Ovary (tissue), 9 donors: Measurements from ENCODE around the gene DEGS2. TPM values are rescaled to one million over a fixed set of nuclear protein-coding genes. Genes with fewer than 3 reads are reported as not detected.
"Not testable (repeated sequence)": the region's sequence is repeated elsewhere in the genome, so short reads cannot be mapped to it uniquely, and the experiment has no call there.

ENCODE experiments used
- DNase-seq, 5 donors: peaks; one replicate each; pipeline ENCODE4 v3.0.0-alpha.2; 2019 to 2020
- H3K27ac ChIP-seq, 2 donors: fragments of 200-600 bp; one replicate each; pipeline versions ENCODE4 v1.5.1 to v1.8.0; 2019 to 2022
- H3K27me3 ChIP-seq: fragments of 200-600 bp; one replicate; pipeline ENCODE4 v1.8.0; 2022
- H3K36me3 ChIP-seq: fragments of 200-600 bp; sonication (generic); one replicate; pipeline ENCODE4 v1.5.1; 2019
- H3K4me1 ChIP-seq: one replicate; pipeline ENCODE4 v1.8.1; 2013; ENCODE audit warnings: mild to moderate bottlenecking, moderate library complexity; ENCODE audit not compliant: insufficient read depth
- H3K4me3 ChIP-seq: fragments of 200-600 bp; sonication (generic); one replicate; pipeline ENCODE4 v1.5.1; 2017
- H3K9me3 ChIP-seq, 2 donors: fragments of 200-600 bp in 1 of 2; sonication (generic) in 1 of 2; one replicate each; pipeline versions ENCODE4 v1.5.1 to v1.8.1; 2013 to 2019; ENCODE audit warnings: mild to moderate bottlenecking in 1 of 2, moderate library complexity in 1 of 2
- CTCF ChIP-seq, 3 donors: fragments of 450-650 bp in 2 of 3; fragments of 200-600 bp in 1 of 3; IDR thresholded peaks; one replicate each; pipeline versions ENCODE4 v1.5.1 to v1.8.0; 2016 to 2022; ENCODE audit warnings: antibody characterized with exemption in 3 of 3, mild to moderate bottlenecking in 1 of 3
- EP300 ChIP-seq: sonication (generic); formaldehyde crosslinking; IDR thresholded peaks from one replicate; pipeline ENCODE4 v1.6.1; 2017; ENCODE audit warnings: antibody characterized with exemption
- POLR2A ChIP-seq: fragments of 450-650 bp; IDR thresholded peaks from one replicate; pipeline ENCODE4 v1.6.1; 2017; ENCODE audit warnings: antibody characterized with exemption, mild to moderate bottlenecking, moderate library complexity
- WGBS, 3 donors: extraction: QIAGEN DNeasy Blood & Tissue Kit in 1 of 3; methylation state at CpG; one replicate each; pipeline versions ENCODE4 v1.1.5 to v1.1.7; 2013 to 2017; 5-methylcytosine and 5-hydroxymethylcytosine counted together
- intact Hi-C, 4 donors: fragments of 100-400 bp; cut with DNase I; formaldehyde crosslinking; loops; one replicate each; pipeline versions ENCODE4 v1.11.0 to v1.15.1; 2022 to 2023
- polyA plus RNA-seq, 2 donors: library from polyadenylated mRNA; stranded (reverse); fragments of 200-250 nt in 1 of 2; fragments of 350-450 nt in 1 of 2; fragmentation: Illumina TruSeq in 1 of 2; extraction: RNeasy Lipid Tissue Mini Kit (QIAGEN cat#74804) in 1 of 2; gene quantifications; one replicate each; pipeline ENCODE4 v1.2.3, GENCODE V29; 2013 to 2014
- total RNA-seq, 7 donors: library from RNA; depleted of rRNA in 2 of 7; stranded (reverse); fragments of >200 nt in 2 of 7; fragmentation: NEBNext Ultra II Directional in 3 of 7; extraction: Animal tissue kit (Norgen Biotek cat#: 25700) in 3 of 7; gene quantifications; one replicate each; pipeline versions ENCODE4 v1.1.0 to v1.2.4, GENCODE V29; 2016 to 2023
- donor health status: DM: no; HTN: no; CAD: no; lungs with moderate emphysema.
- donor health status: DM: no; HTN: no; CAD: no.
- donor health status: Bipolar disorder and iron deficiency.
- donor health status: DM: yes; HTN: yes; CAD: no.
- donor health status: DM: no; HTN: no; CAD: no.
- donor health status: DM: yes; HTN: yes; CAD: no.

Gene DEGS2
- total and polyA plus RNA-seq, 9 donors: 0.45 to 7.9 (median 2.3) TPM; not detected in 1

GRCh38 chr14:100160534-100160916 lies 1.1 kb upstream of the DEGS2 start:
- no peak overlapping the region for H3K27ac ChIP-seq
- DNase-seq: no peak
- intact Hi-C loops: no loop called here
- H3K36me3 ChIP-seq: no peaks in the 10 kb centered on the region
- peaks cover 10% of the 10 kb centered on the region for H3K27me3 ChIP-seq
- H3K4me3 ChIP-seq: no peak overlapping the region
- H3K9me3 ChIP-seq: no peaks in the 10 kb centered on the region
- 83 to 91% (median 89%) methylated on average over 7 of the region's 7 CpGs for WGBS, 3 donors
- no peak for TF ChIP-seq EP300
- TF ChIP-seq CTCF (IDR thresholded peaks at IDR 0.05): no peak
- TF ChIP-seq POLR2A: no peak
- H3K4me1 ChIP-seq: peaks cover 4% of the 10 kb centered on the region

- no peak for TF ChIP-seq POLR2A
- no peak for TF ChIP-seq CTCF (IDR thresholded peaks at IDR 0.05)
- no peak for TF ChIP-seq EP300
- 8 to 12% (median 9%) methylated on average over 21 to 39 of the region's 39 CpGs for WGBS, 3 donors
- H3K27me3 ChIP-seq: peaks cover 10% of the 10 kb centered on the region
- intact Hi-C loops: loop anchor here in 1 of 4 donors (10.0 kb wide), 1 partner anchor 1505 kb away; no protein-coding TSS in a partner anchor
- no peaks in the 10 kb centered on the region for H3K9me3 ChIP-seq
- peaks cover 4% of the 10 kb centered on the region for H3K4me1 ChIP-seq
- H3K27ac ChIP-seq: no peak overlapping the region
- no peak for DNase-seq
- H3K4me3 ChIP-seq: peak overlapping the region; percentile 13
- no peaks in the 10 kb centered on the region for H3K36me3 ChIP-seq
These were observed 554 bp upstream of the DEGS2 start for GRCh38 chr14:100159865-100160533.

GRCh38 chr14:100158566-100159093 lies 815 bp downstream of the DEGS2 start:
- Histone ChIP-seq H3K36me3 (no peaks in the 10 kb centered on the region), H3K4me1 (peaks cover 4% of the 10 kb centered on the region), H3K27ac (no peak overlapping the region), H3K27me3 (peaks cover 10% of the 10 kb centered on the region), H3K4me3 (no peak overlapping the region), H3K9me3 (no peaks in the 10 kb centered on the region)
- intact Hi-C loops: loop anchor here in 1 of 4 donors (10.0 kb wide), 1 partner anchor 1504 kb away; no protein-coding TSS in a partner anchor
- no peak for DNase-seq
- no peak for TF ChIP-seq CTCF (IDR thresholded peaks at IDR 0.05)
- TF ChIP-seq EP300: no peak
- no peak for TF ChIP-seq POLR2A
- 8 to 11% (median 10%) methylated on average over 32 of the region's 32 CpGs for WGBS, 3 donors

DNA sequence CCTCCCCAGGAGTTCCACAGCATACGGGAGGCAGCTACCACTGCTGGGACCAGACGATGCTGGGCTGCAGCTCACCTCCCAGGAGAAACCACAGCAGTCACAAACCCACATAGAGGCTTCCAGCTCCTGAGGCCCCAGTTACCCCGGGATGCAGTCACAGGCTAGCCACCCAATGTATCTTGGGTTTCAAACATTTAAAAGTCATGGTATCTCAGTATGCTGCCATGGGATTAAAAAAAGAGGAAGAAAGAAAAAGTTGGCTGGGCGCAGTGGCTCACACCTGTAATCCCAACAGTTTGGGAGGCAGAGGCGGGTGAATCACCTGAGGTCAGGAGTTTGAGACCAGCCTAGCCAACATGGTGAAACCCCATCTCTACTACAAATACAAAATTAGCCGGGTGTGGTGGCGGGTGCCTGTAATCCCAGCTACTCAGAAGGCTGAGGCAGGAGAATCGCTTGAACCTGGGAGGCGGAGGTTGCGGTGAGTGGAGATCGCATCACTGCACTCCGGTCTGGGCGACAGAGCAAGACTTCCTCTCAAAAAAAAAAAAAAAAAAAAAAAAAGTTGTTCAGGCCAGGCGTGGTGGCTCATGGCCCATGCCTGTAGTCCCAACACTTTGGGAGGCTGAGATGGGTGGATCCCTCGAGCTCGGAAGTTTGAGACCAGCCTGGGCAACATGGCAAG lies 1.8 kb downstream of the DEGS2 start:
- H3K36me3 ChIP-seq, DNase-seq, H3K4me1 ChIP-seq, H3K4me3 ChIP-seq, H3K9me3 ChIP-seq, H3K27ac ChIP-seq: not testable (repeated sequence)
- peaks cover 10% of the 10 kb centered on the region for H3K27me3 ChIP-seq
- intact Hi-C loops: loop anchor here in 1 of 4 donors (10.0 kb wide), 1 partner anchor 1503 kb away; no protein-coding TSS in a partner anchor
- WGBS, 3 donors: 81 to 88% (median 86%) methylated on average over 16 of the region's 16 CpGs
